Activated naive CD4-positive, alpha-beta T cell treated with anti-CD3 and anti-CD28 coated beads, Interleukin-2, amount 50 U/mL, for 24 hours (primary cell): ENCODE data around the gene GUSB.
A peak's percentile ranks its signal among the peaks of the same experiment; 100 is the strongest.
"Not testable (repeated sequence)": the region's sequence is repeated elsewhere in the genome, so short reads cannot be mapped to it uniquely, and the experiment has no call there.

ENCODE experiments used
- H3K27ac Mint-ChIP-seq: one replicate; pipeline ENCODE4 v1.8.0; 2021; ENCODE audit warnings: mild to moderate bottlenecking, mixed read lengths
- H3K27me3 Mint-ChIP-seq: one replicate; pipeline ENCODE4 v1.8.0; 2021; ENCODE audit warnings: mixed read lengths
- H3K36me3 Mint-ChIP-seq: one replicate; pipeline ENCODE4 v1.8.0; 2021; ENCODE audit warnings: mixed read lengths
- H3K4me1 Mint-ChIP-seq: one replicate; pipeline ENCODE4 v1.8.0; 2021; ENCODE audit warnings: mixed read lengths
- H3K4me3 Mint-ChIP-seq: one replicate; pipeline ENCODE4 v1.8.0; 2021; ENCODE audit warnings: mild to moderate bottlenecking, mixed read lengths
- H3K9me3 Mint-ChIP-seq: one replicate; pipeline ENCODE4 v1.8.0; 2021; ENCODE audit warnings: mixed read lengths

Gene GUSB

GRCh38 chr7:65981965-65982792, at the start of gene GUSB:
Gene GUSB (minus strand): TSS chr7:65982213. CDS start chr7:65982183, 30 bp downstream.
- Mint-ChIP-seq H3K4me3 (peak within 1 kb of the TSS; percentile 79), H3K27me3 (no peaks in the 10 kb centered on the region), H3K4me1 (peaks cover 16% of the 10 kb centered on the region), H3K36me3 (no peaks in the 10 kb centered on the region), H3K27ac (peak within 1 kb of the TSS; percentile 60), H3K9me3 (no peaks in the 10 kb centered on the region)

- not testable (repeated sequence) for H3K4me3 Mint-ChIP-seq, H3K9me3 Mint-ChIP-seq, H3K27ac Mint-ChIP-seq, H3K27me3 Mint-ChIP-seq, H3K36me3 Mint-ChIP-seq, H3K4me1 Mint-ChIP-seq
Measured at GRCh38 chr7:66028342-66028741, 46.3 kb upstream of the GUSB start.

GRCh38 chr7:66016131-66016461, 34.1 kb upstream of the GUSB start:
- H3K36me3 Mint-ChIP-seq, result no peaks in the 10 kb centered on the region
- H3K27ac Mint-ChIP-seq, result no peak overlapping the region
- H3K4me1 Mint-ChIP-seq, result no peaks in the 10 kb centered on the region
- H3K9me3 Mint-ChIP-seq, result no peaks in the 10 kb centered on the region
- H3K27me3 Mint-ChIP-seq, result peaks cover 1% of the 10 kb centered on the region
- H3K4me3 Mint-ChIP-seq, result no peak overlapping the region

DNA sequence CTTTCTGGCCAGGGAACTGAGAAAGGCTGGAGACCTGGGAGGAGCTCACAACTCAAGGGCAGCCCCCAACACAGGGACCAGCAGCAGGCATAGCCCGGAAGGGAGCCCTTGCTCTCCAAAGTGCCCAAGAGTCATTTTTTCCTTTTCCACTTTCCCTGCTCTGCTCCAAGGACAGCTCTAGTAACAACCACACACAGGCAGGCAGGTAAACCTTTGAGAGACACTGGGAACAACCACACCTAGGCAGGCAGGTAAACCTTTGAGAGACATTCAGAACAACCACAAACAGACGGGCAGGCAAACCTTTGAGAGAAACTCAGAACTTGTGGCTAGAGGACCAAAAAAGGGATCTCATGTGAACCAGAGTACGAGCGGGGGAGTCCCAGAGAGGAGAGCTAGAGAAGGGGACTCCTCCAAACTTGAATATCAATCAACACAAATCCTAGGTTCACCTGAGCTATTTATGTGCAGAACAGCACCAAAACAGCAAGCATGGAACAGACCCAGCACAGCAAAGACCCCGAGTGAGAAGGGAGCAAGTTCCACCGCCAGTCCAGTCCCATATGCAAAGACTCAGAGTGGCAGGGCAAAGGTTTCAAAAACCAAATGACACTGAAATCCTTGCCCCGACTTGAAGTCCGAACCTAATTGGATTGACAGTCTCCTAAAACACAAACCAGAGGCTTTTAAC, 33.6 kb upstream of the GUSB start:
- no peaks in the 10 kb centered on the region for H3K4me1 Mint-ChIP-seq
- no peak overlapping the region for H3K27ac Mint-ChIP-seq
- peaks cover 1% of the 10 kb centered on the region for H3K27me3 Mint-ChIP-seq
- H3K9me3 Mint-ChIP-seq, result no peaks in the 10 kb centered on the region
- no peaks in the 10 kb centered on the region for H3K36me3 Mint-ChIP-seq
- H3K4me3 Mint-ChIP-seq, result no peak overlapping the region

- Mint-ChIP-seq H3K4me3 (no peak overlapping the region), H3K36me3 (no peaks in the 10 kb centered on the region), H3K27ac (no peak overlapping the region), H3K27me3 (peaks cover 1% of the 10 kb centered on the region), H3K4me1 (no peaks in the 10 kb centered on the region), H3K9me3 (no peaks in the 10 kb centered on the region)
Measured at GRCh38 chr7:66013938-66014337, 31.9 kb upstream of the GUSB start.

DNA sequence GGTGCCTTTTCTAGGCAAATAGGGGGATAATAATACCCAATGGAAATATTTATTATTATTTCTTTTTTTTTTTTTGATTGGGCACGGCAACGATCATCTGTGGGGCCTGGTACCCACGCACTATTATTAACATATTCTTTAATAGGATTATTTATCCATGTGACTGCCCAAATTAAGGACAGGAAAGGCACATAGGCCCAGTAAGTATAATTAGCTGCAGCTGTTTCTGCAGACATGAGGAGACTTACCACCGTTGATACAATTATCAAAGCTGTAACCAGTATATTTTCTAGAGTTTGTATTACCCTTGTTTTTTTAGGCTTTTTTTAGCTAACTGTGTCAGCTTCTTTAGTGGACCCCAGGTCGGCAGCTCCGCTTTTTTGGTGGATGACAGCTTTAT, 25.2 kb upstream of the GUSB start:
- no peaks in the 10 kb centered on the region for H3K9me3 Mint-ChIP-seq
- H3K4me1 Mint-ChIP-seq, result no peaks in the 10 kb centered on the region
- H3K27me3 Mint-ChIP-seq, result peaks cover 1% of the 10 kb centered on the region
- no peak overlapping the region for H3K4me3 Mint-ChIP-seq
- no peaks in the 10 kb centered on the region for H3K36me3 Mint-ChIP-seq
- no peak overlapping the region for H3K27ac Mint-ChIP-seq

GRCh38 chr7:66005115-66005671, 23.2 kb upstream of the GUSB start:
- not testable (repeated sequence) for H3K9me3 Mint-ChIP-seq, H3K4me3 Mint-ChIP-seq, H3K27me3 Mint-ChIP-seq, H3K36me3 Mint-ChIP-seq, H3K4me1 Mint-ChIP-seq, H3K27ac Mint-ChIP-seq

DNA sequence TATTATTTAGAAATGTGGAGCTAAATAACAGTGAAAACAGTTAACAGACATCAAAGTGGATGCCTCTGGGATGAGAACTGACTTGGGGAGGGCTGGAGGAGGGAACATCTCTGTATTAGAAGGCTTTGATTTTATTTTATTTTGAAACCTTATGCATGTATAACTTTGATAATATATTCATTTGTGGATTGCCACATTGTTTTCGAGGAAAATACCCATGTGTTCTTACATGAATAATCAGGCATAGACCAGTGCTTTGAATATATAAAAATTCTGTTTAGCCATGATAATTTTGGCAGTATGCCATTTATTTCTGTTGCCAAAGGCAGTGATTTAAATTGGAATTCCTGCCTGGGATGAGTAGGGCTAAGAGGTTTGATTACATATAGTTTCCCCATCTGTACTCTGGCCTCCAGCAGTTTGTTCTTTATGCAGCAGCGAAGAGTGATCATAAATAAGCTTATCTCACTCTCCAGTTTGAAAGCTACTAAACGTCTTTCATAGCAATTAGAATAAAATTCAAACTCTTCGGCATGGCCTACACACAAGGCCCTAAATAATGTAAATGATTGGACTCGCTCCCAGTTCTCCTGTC, 18.9 kb upstream of the GUSB start:
- H3K27me3 Mint-ChIP-seq, H3K4me3 Mint-ChIP-seq, H3K27ac Mint-ChIP-seq, H3K36me3 Mint-ChIP-seq, H3K4me1 Mint-ChIP-seq, H3K9me3 Mint-ChIP-seq: not testable (repeated sequence)

- H3K4me1 Mint-ChIP-seq, H3K27ac Mint-ChIP-seq, H3K4me3 Mint-ChIP-seq, H3K9me3 Mint-ChIP-seq, H3K27me3 Mint-ChIP-seq, H3K36me3 Mint-ChIP-seq: not testable (repeated sequence)
Measured at GRCh38 chr7:65994984-65995383, 13.0 kb upstream of the GUSB start.

GRCh38 chr7:65992526-65992925, 10.5 kb upstream of the GUSB start:
- Mint-ChIP-seq H3K27ac (no peak overlapping the region), H3K27me3 (no peaks in the 10 kb centered on the region), H3K4me1 (no peaks in the 10 kb centered on the region), H3K4me3 (no peak overlapping the region), H3K9me3 (no peaks in the 10 kb centered on the region), H3K36me3 (peaks cover 2% of the 10 kb centered on the region)

GRCh38 chr7:65991829-65992228, 9.8 kb upstream of the GUSB start:
- H3K4me1 Mint-ChIP-seq, H3K36me3 Mint-ChIP-seq, H3K27ac Mint-ChIP-seq, H3K9me3 Mint-ChIP-seq, H3K27me3 Mint-ChIP-seq, H3K4me3 Mint-ChIP-seq: not testable (repeated sequence)

DNA sequence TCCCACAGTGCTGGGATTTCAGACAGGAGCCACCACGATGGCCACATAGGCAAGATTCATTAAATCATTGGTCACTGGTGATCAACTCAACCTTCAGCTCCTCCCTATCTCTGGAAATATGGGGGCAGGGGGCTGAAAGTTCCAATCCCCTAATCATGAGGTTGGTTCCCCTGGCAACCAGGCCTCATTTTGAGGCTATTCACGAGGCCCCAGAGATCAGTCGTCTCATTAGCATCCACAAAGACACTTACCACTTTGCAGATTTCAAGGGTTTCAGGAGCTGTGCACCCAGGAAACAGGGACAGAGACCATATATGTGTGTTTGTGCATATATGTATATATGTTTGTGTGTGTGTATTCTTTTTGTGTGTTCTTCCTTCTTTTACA, 7.7 kb upstream of the GUSB start:
- peaks cover 2% of the 10 kb centered on the region for H3K36me3 Mint-ChIP-seq
- H3K4me3 Mint-ChIP-seq, result no peak overlapping the region

DNA sequence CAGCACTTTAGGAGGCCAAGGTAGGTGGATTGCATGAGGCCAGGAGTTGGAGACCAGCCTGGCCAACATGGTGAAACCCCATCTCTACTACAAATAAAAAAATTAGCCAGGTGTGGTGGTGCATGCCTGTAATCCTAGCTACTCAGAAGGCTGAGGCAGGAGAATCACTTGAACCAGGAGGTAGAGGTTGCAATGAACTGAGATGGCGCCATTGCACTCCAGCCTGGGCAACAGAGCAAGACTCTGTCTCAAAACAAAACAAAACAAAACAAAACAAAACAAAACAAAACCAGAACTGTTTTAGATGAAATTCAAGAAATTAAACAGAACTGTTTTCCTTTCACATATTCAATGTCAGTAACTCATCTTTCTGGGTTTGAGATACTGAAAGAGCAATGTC, 6.5 kb upstream of the GUSB start:
- not testable (repeated sequence) for H3K36me3 Mint-ChIP-seq, H3K27me3 Mint-ChIP-seq, H3K27ac Mint-ChIP-seq, H3K4me1 Mint-ChIP-seq, H3K9me3 Mint-ChIP-seq, H3K4me3 Mint-ChIP-seq

More for the DNA sequence above, 7.7 kb upstream of the GUSB start:
- H3K4me1 Mint-ChIP-seq, result no peaks in the 10 kb centered on the region
- no peaks in the 10 kb centered on the region for H3K9me3 Mint-ChIP-seq
- H3K27ac Mint-ChIP-seq, result no peak overlapping the region
- no peaks in the 10 kb centered on the region for H3K27me3 Mint-ChIP-seq

DNA sequence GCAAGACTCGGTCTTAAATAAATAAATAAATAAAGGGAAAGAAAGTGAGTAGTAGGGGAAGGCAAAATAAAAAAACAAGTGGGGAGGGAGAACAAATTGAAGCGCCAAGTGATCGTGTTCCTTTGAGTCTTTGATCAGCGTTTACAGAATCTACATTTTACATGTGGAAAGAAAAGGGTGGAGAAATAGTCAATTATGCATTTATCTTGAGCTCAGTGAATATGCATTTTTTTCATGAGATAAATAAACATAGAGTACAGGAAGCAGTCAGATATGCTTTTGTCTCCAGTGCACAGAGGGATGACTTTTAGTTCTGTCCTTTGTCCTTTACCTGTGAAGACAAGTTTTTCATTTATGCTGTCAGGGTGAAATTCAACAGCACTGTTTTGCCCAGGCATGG, 6.1 kb upstream of the GUSB start:
- Mint-ChIP-seq H3K4me3 (no peak overlapping the region), H3K4me1 (no peaks in the 10 kb centered on the region), H3K27ac (no peak overlapping the region), H3K36me3 (peaks cover 2% of the 10 kb centered on the region), H3K27me3 (no peaks in the 10 kb centered on the region), H3K9me3 (no peaks in the 10 kb centered on the region)

GRCh38 chr7:65983965-65984658, 2.1 kb upstream of the GUSB start:
- Mint-ChIP-seq H3K27ac (no peak overlapping the region), H3K27me3 (no peaks in the 10 kb centered on the region), H3K4me3 (no peak overlapping the region), H3K4me1 (peaks cover 13% of the 10 kb centered on the region), H3K36me3 (no peaks in the 10 kb centered on the region), H3K9me3 (no peaks in the 10 kb centered on the region)
